ENCODE data around the gene ZNF189.

ZNF189 gene

DNA sequence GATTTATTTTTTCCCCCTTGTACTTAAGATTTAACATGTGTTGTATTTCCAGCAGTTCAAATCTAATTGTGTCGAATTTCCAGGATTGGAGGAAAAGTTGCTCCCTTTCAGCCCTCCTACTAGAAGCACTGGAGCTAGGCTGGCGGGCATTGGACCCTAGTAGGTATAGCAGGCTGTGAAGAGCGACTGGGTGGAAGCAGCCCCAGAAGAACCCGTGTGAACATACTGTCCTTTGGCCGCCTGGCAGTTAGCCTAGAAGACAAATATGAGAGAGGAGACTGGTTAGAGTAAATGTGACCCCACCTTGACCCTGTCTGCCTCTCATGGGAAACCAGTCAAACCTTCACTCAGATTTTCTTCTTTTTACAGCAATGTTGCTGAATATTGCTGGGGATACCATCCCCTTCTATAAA, 23.0 kb downstream of the ZNF189 start:
- DNase-seq = no peak

DNA sequence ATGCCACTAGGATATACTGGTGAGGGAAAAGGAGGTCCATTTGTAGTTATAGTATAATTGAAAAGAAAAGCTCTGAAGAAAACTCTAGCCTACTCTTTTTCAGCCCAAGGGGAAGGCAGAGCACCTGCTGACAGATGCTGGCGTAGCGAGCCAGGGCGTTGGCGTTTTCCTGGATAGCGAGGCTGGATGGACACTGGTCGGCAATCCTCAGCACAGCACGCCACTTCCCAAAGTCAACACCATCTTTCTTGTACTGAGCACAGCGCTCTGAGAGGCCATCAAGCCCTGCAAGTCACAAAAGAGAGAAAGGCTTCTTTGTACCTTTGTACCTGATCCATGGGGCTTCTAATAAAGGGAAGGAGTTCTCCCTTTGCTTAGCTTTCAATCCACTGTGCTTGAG, 28.7 kb downstream of the ZNF189 start:
- DNase-seq = no peak

DNA sequence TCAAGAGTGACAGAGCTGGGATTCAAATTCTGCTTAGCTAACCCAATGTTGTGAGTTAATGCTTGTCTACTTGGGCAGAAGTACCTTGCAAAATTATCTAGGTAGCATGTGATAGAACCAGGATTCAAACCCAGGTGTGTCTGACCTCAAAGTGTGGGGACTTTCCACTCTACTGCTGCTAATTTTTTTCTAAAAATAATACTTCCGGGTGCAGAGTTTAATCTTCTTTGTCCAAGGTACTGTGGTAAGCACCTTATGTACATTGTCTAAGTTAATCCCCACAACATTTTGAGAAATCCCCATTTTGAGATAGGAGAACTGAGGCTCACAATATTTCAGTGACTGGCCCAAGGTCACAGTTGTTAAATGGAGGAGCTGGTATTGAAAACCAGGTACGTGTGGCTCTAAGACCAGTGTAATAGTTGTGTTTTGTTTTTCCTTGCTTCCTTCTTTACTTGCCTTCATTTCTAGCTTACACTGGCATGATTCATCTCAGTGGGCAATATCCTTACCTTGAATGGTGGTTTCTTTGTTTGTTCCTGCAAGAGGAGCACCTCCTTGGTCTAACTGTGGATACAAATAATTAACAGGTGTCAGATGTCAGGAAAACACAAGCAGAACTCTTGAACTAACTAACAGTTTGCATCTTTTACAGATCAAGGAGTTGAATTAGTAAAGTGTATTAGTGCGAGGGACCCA, 29.5 kb downstream of the ZNF189 start:
- no peak for DNase-seq

- no peak for DNase-seq
These were observed 30.3 kb downstream of the ZNF189 start for GRCh38 chr9:101428909-101429308.

- DNase-seq = no peak
These were observed 31.1 kb downstream of the ZNF189 start for GRCh38 chr9:101429736-101430135.

DNA sequence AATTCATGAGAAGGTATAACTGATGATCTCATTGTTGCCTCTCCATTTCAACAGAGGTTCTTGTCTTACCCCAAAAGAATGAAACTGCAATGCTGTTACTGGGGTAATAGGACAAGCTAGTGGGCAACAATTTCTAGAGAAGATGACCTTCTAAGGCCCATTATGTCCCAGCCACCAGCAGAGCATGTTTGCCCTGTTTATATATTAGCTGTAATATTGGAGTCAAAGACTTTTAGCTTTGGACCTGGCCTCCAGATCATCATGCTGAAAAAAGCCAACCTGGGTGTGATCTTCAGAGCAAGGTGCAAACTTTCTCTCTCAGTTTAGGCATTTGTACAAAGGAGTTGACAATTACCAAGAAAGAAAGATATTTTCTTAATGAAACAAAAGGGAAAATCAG, 33.5 kb downstream of the ZNF189 start:
- no peak for DNase-seq

DNA sequence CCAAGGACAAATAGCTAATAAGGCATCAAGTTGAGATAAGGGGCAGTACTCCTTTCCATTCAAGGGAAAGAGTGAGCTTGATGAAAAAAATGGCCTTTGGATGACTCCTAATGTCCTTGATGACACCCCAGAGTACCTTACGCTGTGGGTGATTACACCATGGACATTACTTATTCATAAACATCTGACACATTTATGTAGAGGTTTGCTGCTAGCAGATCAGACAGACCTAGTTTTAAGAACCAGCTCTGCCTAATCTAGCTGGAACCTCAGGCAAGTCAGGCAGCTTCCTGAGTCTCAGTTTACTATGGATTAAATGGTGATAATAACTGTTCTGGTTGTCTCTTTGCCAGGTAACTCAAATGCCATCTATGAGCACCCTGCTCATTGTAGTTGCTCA, 34.1 kb downstream of the ZNF189 start:
- no peak for DNase-seq

GRCh38 chr9:101433229-101433628, 34.6 kb downstream of the ZNF189 start:
- no peak for DNase-seq

DNA sequence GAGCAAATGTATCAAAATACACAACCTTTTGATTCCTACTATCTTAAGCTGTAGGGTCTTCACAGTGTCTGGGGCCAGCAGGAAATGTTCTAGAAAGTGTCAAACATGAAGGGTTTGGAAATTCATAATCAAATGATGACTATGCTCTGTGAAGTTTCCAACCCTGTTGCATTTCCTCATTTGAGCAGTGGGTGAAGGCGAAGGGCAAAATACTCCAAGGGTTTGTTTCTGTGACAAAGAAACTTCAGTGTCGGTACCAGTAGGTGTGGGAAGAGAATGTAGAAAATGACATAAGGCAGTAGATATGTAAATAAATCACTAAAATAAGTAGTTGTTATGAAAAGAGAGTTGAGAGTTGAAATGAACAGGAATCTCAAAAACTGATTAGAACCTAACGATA, 36.3 kb downstream of the ZNF189 start:
- no peak for DNase-seq

DNA sequence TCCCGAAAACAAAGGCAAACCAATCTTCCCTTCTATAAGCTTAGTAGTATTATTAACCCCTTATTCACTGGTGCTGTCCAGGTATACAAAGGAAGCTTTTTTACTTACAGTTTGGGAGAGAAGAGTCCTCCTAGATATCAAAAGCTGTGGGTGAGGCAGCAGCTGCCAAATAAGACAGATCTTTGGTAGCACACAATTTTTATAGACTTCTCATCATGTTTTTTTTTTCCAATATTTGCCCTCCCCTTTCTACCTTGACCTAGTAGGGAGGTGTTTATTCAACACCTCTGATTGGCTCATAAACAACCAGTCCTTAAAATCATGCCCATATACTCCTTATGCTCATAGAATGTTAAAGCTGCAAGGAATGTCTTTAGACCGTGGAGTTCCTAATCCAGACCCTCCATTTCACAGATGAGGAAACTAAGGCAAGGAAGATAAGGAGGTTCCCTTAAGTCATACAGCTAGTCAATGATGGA, 37.0 kb downstream of the ZNF189 start, which contains the start of gene ALDOB:
Gene ALDOB, minus strand, starts transcription at position 174 of the 479 bp plus-strand sequence. CDS start 4,887 bp downstream, outside the sequence.
- no peak for DNase-seq

GRCh38 chr9:101437806-101438232, 39.2 kb downstream of the ZNF189 start:
- no peak for DNase-seq

DNA sequence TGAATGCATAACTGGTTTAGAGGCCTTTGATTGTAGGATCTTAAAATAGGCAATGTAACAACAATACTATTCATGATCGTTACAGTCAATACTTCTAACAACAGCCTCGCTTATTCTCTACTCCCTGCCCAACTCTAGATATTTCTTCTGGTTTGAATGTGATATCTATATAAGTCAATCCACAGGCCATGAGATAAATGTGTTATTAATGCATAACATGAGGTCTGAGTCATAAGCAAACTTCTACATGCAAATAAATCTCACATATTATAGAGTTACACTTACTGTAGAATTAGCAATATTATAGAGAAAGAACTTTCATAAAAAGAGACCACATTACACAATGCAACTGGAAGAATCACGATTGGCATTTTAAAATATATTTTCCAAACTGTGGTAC, 39.9 kb downstream of the ZNF189 start:
- DNase-seq = no peak

DNA sequence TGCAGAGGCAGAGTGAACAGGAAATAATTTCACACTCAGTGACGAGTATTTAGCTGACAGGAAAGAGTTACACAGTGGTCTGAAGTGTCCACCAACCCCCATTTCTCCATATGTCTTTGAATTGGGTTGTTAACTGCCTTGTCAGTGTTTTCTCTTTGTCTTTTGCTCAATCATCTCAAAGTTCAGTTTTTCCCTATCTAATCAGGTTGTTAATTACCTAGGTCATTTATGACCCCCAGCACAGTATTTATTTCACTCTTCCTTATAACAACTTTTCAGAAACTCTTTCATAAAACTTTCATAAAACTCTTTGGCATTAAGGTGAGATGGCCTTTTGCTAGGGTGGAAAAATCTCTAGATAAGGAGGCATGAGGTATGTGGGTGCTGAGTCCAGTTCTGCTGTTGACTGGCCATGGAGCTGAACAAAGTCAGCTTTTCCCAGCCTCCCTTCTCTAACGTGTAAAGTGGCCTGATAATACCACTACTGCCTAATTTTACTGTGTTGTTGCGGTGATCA, 42.1 kb downstream of the ZNF189 start:
- DNase-seq = no peak

DNA sequence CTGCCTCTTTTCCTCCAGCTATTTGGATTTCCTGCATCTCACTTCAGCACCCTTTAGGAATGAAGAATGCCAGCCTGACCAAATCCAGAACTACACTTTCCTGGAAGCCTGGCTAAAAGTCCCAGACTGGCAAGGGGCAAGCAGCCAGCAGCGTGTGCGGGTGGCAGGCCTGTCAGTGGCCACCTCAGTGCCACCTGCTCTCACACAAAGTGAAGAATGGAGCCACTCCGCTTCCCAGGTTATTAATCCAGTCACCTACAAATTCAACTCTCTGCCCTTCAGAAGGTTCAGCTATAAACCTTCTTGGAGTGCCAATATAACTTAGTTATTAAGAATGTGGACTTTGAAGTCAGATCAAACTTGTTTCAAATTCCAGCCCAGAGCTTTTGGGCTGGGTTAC, 43.7 kb downstream of the ZNF189 start:
- no peak for DNase-seq

GRCh38 chr9:101442736-101443135, 44.1 kb downstream of the ZNF189 start:
- no peak for DNase-seq

- DNase-seq = peak; percentile 98
These were observed 44.7 kb downstream of the ZNF189 start for GRCh38 chr9:101443364-101443771.

GRCh38 chr9:101445353-101446029, 46.8 kb downstream of the ZNF189 start:
- DNase-seq = no peak

DNA sequence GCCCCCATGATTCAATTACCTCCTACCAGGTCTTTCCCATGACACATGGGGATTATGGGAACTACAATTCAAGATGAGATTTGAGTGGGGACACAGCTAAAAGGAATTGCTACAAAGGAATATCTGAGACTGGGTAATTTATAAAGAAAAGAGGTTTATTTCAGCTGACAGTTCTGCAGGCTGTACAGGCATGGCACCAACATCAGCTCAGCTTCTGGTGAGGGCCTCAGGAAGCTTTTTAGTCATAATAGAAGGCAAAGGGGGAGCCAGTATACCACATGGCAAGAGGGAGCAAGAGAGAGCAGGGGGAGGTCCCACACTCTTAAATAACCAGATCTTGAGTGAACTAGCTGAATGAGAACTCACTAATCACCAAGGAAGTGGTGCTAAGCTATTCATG, 48.1 kb downstream of the ZNF189 start:
- DNase-seq = no peak

- DNase-seq = no peak
These were observed 50.0 kb downstream of the ZNF189 start for GRCh38 chr9:101448680-101449070.

- peak; percentile 10 for DNase-seq
These were observed 50.5 kb downstream of the ZNF189 start for GRCh38 chr9:101449071-101449721.

- no peak for DNase-seq
These were observed 52.3 kb downstream of the ZNF189 start for GRCh38 chr9:101450931-101451330.

DNA sequence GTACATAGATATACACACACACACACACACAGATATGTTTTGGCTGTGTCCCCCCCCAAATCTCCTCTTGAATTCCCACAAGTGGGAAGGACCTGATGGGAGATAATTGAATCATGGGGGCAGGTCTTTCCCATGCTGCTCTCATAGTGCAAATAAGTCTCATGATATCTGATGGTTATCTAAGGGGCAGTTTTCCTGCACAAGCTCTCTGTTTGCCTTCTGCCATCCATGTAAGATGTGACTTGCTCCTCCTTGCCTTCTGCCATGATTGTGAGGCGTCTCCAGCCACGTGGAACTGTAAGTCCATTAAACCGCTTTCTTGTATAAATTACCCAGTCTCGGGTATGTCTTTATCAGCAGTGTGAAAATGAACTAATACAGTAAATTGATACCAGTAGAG, 52.8 kb downstream of the ZNF189 start:
- no peak for DNase-seq

DNA sequence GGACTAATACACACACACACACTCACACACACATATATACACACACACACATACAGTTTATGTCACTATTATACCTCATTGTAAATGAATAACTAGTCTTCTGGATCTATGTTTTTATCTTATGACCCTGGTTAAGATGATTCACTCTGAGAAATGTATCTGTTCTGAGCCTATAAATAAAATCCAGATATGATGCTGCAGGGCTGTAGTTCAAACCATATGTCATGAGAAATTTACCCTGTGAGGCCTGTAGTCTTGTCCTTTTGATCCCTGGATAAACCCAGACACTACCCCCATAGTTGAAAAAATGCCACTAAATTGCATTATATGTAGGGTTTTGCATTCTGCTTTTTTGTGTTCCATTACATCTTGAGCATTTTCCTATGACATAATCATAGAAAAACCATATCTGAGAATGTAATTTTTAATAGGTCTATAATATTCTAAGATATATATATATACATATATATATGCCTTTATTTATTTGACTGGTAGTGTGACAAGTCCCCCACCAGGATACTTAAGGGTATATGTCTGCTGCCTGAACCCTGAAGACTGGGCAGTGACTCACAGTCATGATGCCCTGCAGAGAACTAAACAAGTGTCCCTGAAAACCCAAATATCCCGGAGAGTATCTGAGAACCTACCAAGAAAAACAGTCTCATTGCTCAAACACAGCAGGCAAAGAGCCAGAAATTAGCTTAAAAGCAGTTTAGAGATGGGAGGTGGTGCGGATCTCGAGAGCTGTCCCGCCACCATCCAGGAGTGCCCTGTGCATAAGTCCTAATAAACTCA, 55.3 kb downstream of the ZNF189 start:
- DNase-seq = no peak

All from NCI-H2171 treated with DMSO at 0.1 percent for 48 hours (cell line).